ENCODE measurements around the gene HILPDA. TPM values are rescaled to one million over a fixed set of nuclear protein-coding genes. Genes with fewer than 3 reads are reported as not detected.

The HILPDA gene
- total and polyA plus RNA-seq, 10 of the 15 experiments (the other 5 are each of a cell fraction or from before 2014, with no cell fraction given) = 12.0 to 232 (median 26.4) TPM

DNA sequence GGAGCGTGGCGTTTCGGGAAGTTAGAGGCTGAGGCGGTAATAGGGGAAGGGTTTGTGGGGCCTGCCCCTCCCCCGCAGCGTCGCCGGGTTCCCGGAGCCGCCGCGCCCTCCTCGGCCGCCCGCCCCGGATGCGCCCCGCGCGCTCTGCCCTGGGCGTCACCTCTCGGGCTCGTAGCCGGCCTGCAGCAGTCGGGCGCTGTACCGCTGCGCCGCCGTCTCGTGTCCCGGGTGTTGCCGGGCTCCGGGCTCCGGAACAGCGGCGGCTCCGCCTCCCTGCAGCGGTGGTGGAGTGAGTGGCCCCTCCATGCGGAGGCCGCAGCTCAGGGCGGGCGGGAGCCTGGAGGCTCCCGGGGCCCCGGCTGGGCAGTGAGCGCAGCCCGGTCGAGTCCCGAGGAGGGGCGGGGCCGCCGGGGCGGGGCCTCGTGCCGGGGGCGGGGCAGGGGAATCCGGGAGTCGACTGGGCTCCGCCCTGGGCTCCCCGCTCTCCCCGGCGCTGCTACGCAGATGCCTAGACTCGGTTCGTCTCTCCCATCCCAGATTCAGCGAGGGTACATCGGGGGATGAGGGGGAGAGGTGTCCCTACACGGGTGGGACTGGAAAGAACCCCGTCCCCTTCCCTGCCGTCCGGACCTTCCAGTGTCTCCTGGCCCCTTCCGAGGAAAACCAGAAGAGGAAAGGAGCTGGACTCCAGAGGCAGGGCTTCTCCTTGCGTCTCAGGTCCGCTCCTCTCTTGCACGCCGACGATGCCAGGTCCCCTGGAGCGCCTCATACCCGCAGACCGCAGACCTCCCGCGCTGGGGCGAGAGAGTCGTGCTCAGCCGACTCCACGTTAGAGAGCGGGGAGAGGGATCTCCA lies 45.9 kb upstream of the HILPDA start, which contains the start of gene IMPDH1:
Gene IMPDH1 (minus strand): TSS at position 387 of the 855 bp plus-strand sequence. CDS start 81 bp downstream, at position 306.
- SMC1A ChIA-PET (ENCODE audit: uncharacterized antibody, unreplicated experiment) = interaction anchor here (1.1 kb wide), 1 partner anchor 52 kb away, joined by 3 read pairs; no protein-coding TSS in a partner anchor
- TF ChIP-seq SMARCA5 (IDR thresholded peaks at IDR 0.05) (peak; percentile 52; the same call in 1 of the 2 replicates), BACH1 (IDR thresholded peaks at IDR 0.05; ENCODE audit: borderline replicate concordance) (peak; percentile 67), ZNF217 (IDR thresholded peaks at IDR 0.05) (0 out of 2 replicates have a peak, but pooled peaks have one; percentile 21), IKZF2 (IDR thresholded peaks at IDR 0.05) (peak in 1 of 2 experiments; percentile 30; a peak in 1 of 4 replicates), CTCF (IDR thresholded peaks at IDR 0.05 in 2 of 3, conservative IDR thresholded peaks at IDR 0.05 in 1 of 3; ENCODE audit: control insufficient read depth in 2 of 3, extremely low read depth in 1 of 3, insufficient read depth in 1 of 3, low read depth in 3 of 3, low read length in 3 of 3) (no peak), RB1 (IDR thresholded peaks at IDR 0.05; ENCODE audit: borderline replicate concordance) (0 out of 2 replicates have a peak, but pooled peaks have one; percentile 16), LARP7 (IDR thresholded peaks at IDR 0.05) (peak; percentile 87), BHLHE40 (IDR thresholded peaks at IDR 0.05; ENCODE audit: borderline replicate concordance in 1 of 2, low read depth in 2 of 2, low read length in 1 of 2) (peak in 1 of 2 experiments; percentile 79; a peak in 2 of 4 replicates), BCLAF1 (IDR thresholded peaks at IDR 0.05) (peak; percentile 6; the same call in 1 of the 2 replicates), RUNX3 (IDR thresholded peaks at IDR 0.05; ENCODE audit: low read length) (peak; percentile 71), NR2F1 (conservative IDR thresholded peaks at IDR 0.05) (peak; percentile 68), SP1 (IDR thresholded peaks at IDR 0.05; ENCODE audit: low read depth, low read length) (peak; percentile 18)
- TF ChIP-seq, protein P1, sequence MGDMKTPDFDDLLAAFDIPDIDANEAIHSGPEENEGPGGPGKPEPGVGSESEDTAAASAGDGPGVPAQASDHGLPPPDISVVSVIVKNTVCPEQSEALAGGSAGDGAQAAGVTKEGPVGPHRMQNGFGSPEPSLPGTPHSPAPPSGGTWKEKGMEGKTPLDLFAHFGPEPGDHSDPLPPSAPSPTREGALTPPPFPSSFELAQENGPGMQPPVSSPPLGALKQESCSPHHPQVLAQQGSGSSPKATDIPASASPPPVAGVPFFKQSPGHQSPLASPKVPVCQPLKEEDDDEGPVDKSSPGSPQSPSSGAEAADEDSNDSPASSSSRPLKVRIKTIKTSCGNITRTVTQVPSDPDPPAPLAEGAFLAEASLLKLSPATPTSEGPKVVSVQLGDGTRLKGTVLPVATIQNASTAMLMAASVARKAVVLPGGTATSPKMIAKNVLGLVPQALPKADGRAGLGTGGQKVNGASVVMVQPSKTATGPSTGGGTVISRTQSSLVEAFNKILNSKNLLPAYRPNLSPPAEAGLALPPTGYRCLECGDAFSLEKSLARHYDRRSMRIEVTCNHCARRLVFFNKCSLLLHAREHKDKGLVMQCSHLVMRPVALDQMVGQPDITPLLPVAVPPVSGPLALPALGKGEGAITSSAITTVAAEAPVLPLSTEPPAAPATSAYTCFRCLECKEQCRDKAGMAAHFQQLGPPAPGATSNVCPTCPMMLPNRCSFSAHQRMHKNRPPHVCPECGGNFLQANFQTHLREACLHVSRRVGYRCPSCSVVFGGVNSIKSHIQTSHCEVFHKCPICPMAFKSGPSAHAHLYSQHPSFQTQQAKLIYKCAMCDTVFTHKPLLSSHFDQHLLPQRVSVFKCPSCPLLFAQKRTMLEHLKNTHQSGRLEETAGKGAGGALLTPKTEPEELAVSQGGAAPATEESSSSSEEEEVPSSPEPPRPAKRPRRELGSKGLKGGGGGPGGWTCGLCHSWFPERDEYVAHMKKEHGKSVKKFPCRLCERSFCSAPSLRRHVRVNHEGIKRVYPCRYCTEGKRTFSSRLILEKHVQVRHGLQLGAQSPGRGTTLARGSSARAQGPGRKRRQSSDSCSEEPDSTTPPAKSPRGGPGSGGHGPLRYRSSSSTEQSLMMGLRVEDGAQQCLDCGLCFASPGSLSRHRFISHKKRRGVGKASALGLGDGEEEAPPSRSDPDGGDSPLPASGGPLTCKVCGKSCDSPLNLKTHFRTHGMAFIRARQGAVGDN (IDR thresholded peaks at IDR 0.05) = peak; percentile 45; the same call in 1 of the 2 replicates

More for the DNA sequence above, 45.9 kb upstream of the HILPDA start, which contains the start of gene IMPDH1:
- ChIA-PET POLR2A (interaction anchor here (1.6 to 1.7 kb wide), 2 partner anchors 44 to 46 kb away, joined by 5 to 7 read pairs; partner anchors contain the start of gene HILPDA), RAD21 (ENCODE audit: unreplicated experiment) (interaction anchor here (1.5 to 4.9 kb wide), 3 partner anchors 10 to 50 kb away, joined by 3 to 23 read pairs (median 6); no protein-coding TSS in a partner anchor), CTCF (interaction anchor here (0.9 to 23.9 kb wide), 5 partner anchors 11 to 50 kb away, joined by 4 to 458 read pairs (median 4); no protein-coding TSS in a partner anchor)
- peak within 1 kb of the TSS; percentile 100 for H3K4me2 ChIP-seq (ENCODE audit: control insufficient read depth, insufficient read depth)
- no peaks in the 10 kb centered on the region; a peak in 1 of 4 replicates for H3K27me3 ChIP-seq (replicated peaks in 1 of 2; ENCODE audit: control insufficient read depth in 2 of 2, insufficient read depth in 2 of 2, low read length in 1 of 2)
- DNase-seq (ENCODE audit: low read depth, low spot score) (no peak), ATAC-seq (peak; percentile 90), FAIRE-seq (peak; percentile 18)
- 1% methylated on average over 58 of the region's 87 CpGs for WGBS (ENCODE audit: insufficient coverage, insufficient replicate concordance, low lambda C conversion rate, missing lambda C conversion rate)
- H3K4me1 ChIP-seq (ENCODE audit: control insufficient read depth, insufficient read depth, low read length) = peaks cover 8% of the 10 kb centered on the region
- intact Hi-C loops (cut with micrococcal nuclease; ENCODE audit: unreplicated experiment) (no loop called here), in situ Hi-C loops (cut with MboI) (no loop called here)
- BruUV-seq (replicated peaks) = no TSS peak
- peaks cover 6% of the 10 kb centered on the region for H3K79me2 ChIP-seq (ENCODE audit: control insufficient read depth, insufficient read depth, low read length)
- no peak within 1 kb of the TSS for H3K27ac ChIP-seq (ENCODE audit: control insufficient read depth, insufficient read depth)
- H3K36me3 ChIP-seq (ENCODE audit: control insufficient read depth in 2 of 2, insufficient read depth in 2 of 2, low read length in 1 of 2) = no peaks in the 10 kb centered on the region
- no peaks in the 10 kb centered on the region for H3K9me3 ChIP-seq (replicated peaks; ENCODE audit: control insufficient read depth, insufficient read depth, low read length)
- H3K4me3 ChIP-seq = peak within 1 kb of the TSS; percentile 90
- peak within 1 kb of the TSS; percentile 99 for H2AFZ ChIP-seq (ENCODE audit: control insufficient read depth, low read depth, low read length)
- H4K20me1 ChIP-seq (ENCODE audit: control insufficient read depth, insufficient read depth) = no peaks in the 10 kb centered on the region
- H3K9ac ChIP-seq (ENCODE audit: control insufficient read depth, insufficient read depth, low read length) = peak within 1 kb of the TSS; percentile 47

Measured in GM12878 (cell line).